H9 (cell line): ENCODE results near the gene RBPJL. TPM values are rescaled to one million over a fixed set of nuclear protein-coding genes. Genes with fewer than 3 reads are reported as not detected.

Source experiments
- DNase-seq: peaks from one replicate; pipeline ENCODE4 v3.0.0-alpha.2; 2017
- H2AFZ ChIP-seq: one replicate; pipeline ENCODE4 v1.6.1; 2013; ENCODE audit warnings: mild to moderate bottlenecking, low read length, control low read depth, moderate library complexity
- H2AK5ac ChIP-seq: 2 replicates; pipeline ENCODE4 v1.6.1; 2013; ENCODE audit warnings: low read length, control low read depth, mixed read lengths; ENCODE audit not compliant: insufficient read length
- H2BK120ac ChIP-seq: one replicate; pipeline ENCODE4 v1.6.1; 2013; ENCODE audit warnings: low read depth, mild to moderate bottlenecking, low read length, control low read depth, inconsistent platforms; ENCODE audit not compliant: poor library complexity, severe bottlenecking
- H2BK12ac ChIP-seq: 2 replicates; pipeline ENCODE4 v1.6.1; 2013; ENCODE audit warnings: low read length, control low read depth, mixed read lengths, low read depth; ENCODE audit not compliant: insufficient read length
- H2BK15ac ChIP-seq: 2 replicates; pipeline ENCODE4 v1.6.1; 2013; ENCODE audit warnings: low read depth, low read length, control low read depth
- H2BK20ac ChIP-seq: one replicate; pipeline ENCODE4 v1.6.1; 2013; ENCODE audit warnings: low read depth, mild to moderate bottlenecking, low read length, control low read depth, inconsistent platforms; ENCODE audit not compliant: poor library complexity, severe bottlenecking
- H2BK5ac ChIP-seq: 2 replicates; pipeline ENCODE4 v1.6.1; 2013; ENCODE audit warnings: low read length, control low read depth, mixed read lengths; ENCODE audit not compliant: insufficient read length
- H3K14ac ChIP-seq: 2 replicates; pipeline ENCODE4 v1.6.1; 2013; ENCODE audit warnings: low read length, control low read depth; ENCODE audit not compliant: insufficient read depth
- H3K18ac ChIP-seq: 2 replicates; pipeline ENCODE4 v1.6.1; 2013; ENCODE audit warnings: low read depth, mild to moderate bottlenecking, mixed read lengths, low read length, control low read depth; ENCODE audit not compliant: insufficient read length
- H3K23ac ChIP-seq: 2 replicates; pipeline ENCODE4 v1.6.1; 2013; ENCODE audit warnings: low read length, control low read depth, mixed read lengths, low read depth; ENCODE audit not compliant: insufficient read length
- H3K23me2 ChIP-seq: 2 replicates; pipeline ENCODE4 v1.6.1; 2013; ENCODE audit warnings: low read depth, mild to moderate bottlenecking, mixed read lengths, low read length, control low read depth; ENCODE audit not compliant: insufficient read length, poor library complexity, severe bottlenecking
- H3K27ac ChIP-seq: 2 replicates; pipeline ENCODE4 v1.5.1; 2013; ENCODE audit warnings: low read length, control low read depth, mixed read lengths, low read depth; ENCODE audit not compliant: insufficient read length
- H3K27me3 ChIP-seq: 2 replicates; pipeline ENCODE4 v1.6.1; 2013; ENCODE audit warnings: low read length, control low read depth, inconsistent platforms; ENCODE audit not compliant: insufficient read depth
- H3K4ac ChIP-seq: 2 replicates; pipeline ENCODE4 v1.6.1; 2013; ENCODE audit warnings: low read depth, mild to moderate bottlenecking, control low read depth, inconsistent platforms, low read length, moderate library complexity
- H3K4me1 ChIP-seq: 2 replicates; pipeline ENCODE4 v1.6.1; 2013; ENCODE audit warnings: low read length, control low read depth, inconsistent platforms; ENCODE audit not compliant: insufficient read depth
- H3K4me2 ChIP-seq: 2 replicates; pipeline ENCODE4 v1.6.1; 2013; ENCODE audit warnings: low read length, control low read depth, mixed read lengths; ENCODE audit not compliant: insufficient read length, insufficient read depth
- H3K56ac ChIP-seq: 2 replicates; pipeline ENCODE4 v1.6.1; 2013; ENCODE audit warnings: low read depth, mild to moderate bottlenecking, mixed read lengths, low read length, control low read depth; ENCODE audit not compliant: insufficient read length
- H3K79me1 ChIP-seq: 2 replicates; pipeline ENCODE4 v1.6.1; 2013; ENCODE audit warnings: low read depth, mild to moderate bottlenecking, moderate library complexity, low read length, control low read depth, inconsistent platforms; ENCODE audit not compliant: insufficient read depth, poor library complexity, severe bottlenecking
- H3K79me2 ChIP-seq: 2 replicates; pipeline ENCODE4 v1.6.1; 2013; ENCODE audit warnings: low read length, control low read depth, inconsistent platforms; ENCODE audit not compliant: insufficient read depth
- H3K9ac ChIP-seq: 2 replicates; pipeline ENCODE4 v1.6.1; 2013; ENCODE audit warnings: low read length, control low read depth, mixed read lengths; ENCODE audit not compliant: insufficient read length; ENCODE audit errors: extremely low read depth
- H3K9me3 ChIP-seq: one replicate; pipeline ENCODE4 v1.6.1; 2013; ENCODE audit warnings: low read depth, low read length, inconsistent platforms; ENCODE audit not compliant: control insufficient read depth
- H3T11ph ChIP-seq: one replicate; pipeline ENCODE4 v1.6.1; 2013; ENCODE audit warnings: mild to moderate bottlenecking, low read length, control low read depth, inconsistent platforms
- H4K20me1 ChIP-seq: one replicate; pipeline ENCODE4 v1.6.1; 2013; ENCODE audit not compliant: control insufficient read depth, insufficient read length, insufficient read depth
- H4K5ac ChIP-seq: 2 replicates; pipeline ENCODE4 v1.6.1; 2013; ENCODE audit warnings: low read depth, mild to moderate bottlenecking, mixed read lengths, low read length, control low read depth; ENCODE audit not compliant: insufficient read length
- H4K8ac ChIP-seq: replicated peaks from 2 replicates; pipeline ENCODE4 v1.6.1; 2013; ENCODE audit warnings: low read length, control low read depth, mixed read lengths, low read depth; ENCODE audit not compliant: insufficient read length
- H4K91ac ChIP-seq: 2 replicates; pipeline ENCODE4 v1.6.1; 2013; ENCODE audit warnings: low read depth, mild to moderate bottlenecking, moderate library complexity, mixed read lengths, low read length, control low read depth; ENCODE audit not compliant: insufficient read length
- H3K27ac Mint-ChIP-seq, 3 experiments: 2 replicates in 2 of 3; 3 replicates in 1 of 3; pipeline ENCODE4 v1.8.0; 2020 to 2021; ENCODE audit warnings: mixed read lengths in 3 of 3, mild to moderate bottlenecking in 1 of 3, moderate library complexity in 1 of 3
- H3K27me3 Mint-ChIP-seq: 2 replicates; pipeline ENCODE4 v1.8.0; 2021; ENCODE audit warnings: low read depth, mild to moderate bottlenecking, moderate library complexity, mixed read lengths
- H3K36me3 Mint-ChIP-seq, 3 experiments: 2 replicates in 2 of 3; 3 replicates in 1 of 3; pipeline ENCODE4 v1.8.0; 2020 to 2021; ENCODE audit warnings: low read depth in 3 of 3, mixed read lengths in 3 of 3; ENCODE audit not compliant: insufficient read depth in 1 of 3
- H3K4me1 Mint-ChIP-seq, 2 experiments: 2 replicates each; pipeline ENCODE4 v1.8.0; 2020; ENCODE audit warnings: mixed read lengths in 2 of 2
- H3K4me3 Mint-ChIP-seq, 2 experiments: 2 replicates in 1 of 2; 3 replicates in 1 of 2; pipeline ENCODE4 v1.8.0; 2020 to 2021; ENCODE audit warnings: mild to moderate bottlenecking in 2 of 2, mixed read lengths in 2 of 2, moderate library complexity in 1 of 2
- H3K9me3 Mint-ChIP-seq, 2 experiments: 2 replicates in 1 of 2; 3 replicates in 1 of 2; pipeline ENCODE4 v1.8.0; 2020; ENCODE audit warnings: mild to moderate bottlenecking in 2 of 2, mixed read lengths in 2 of 2, moderate library complexity in 1 of 2
- WGBS: extraction: QIAGEN DNeasy Blood & Tissue Kit; methylation state at CpG from one replicate; pipeline ENCODE4 v1.1.7; 2013; ENCODE audit warnings: missing lambda C conversion rate, low lambda C conversion rate, mixed read lengths; ENCODE audit not compliant: insufficient read length; ENCODE audit errors: extremely low coverage; 5-methylcytosine and 5-hydroxymethylcytosine counted together
- total RNA-seq: library from RNA; stranded (reverse); gene quantifications from 2 replicates; pipeline ENCODE4 v1.2.1, GENCODE V29; 2021
- TF ChIP-seq, protein P1 (sequence below): fragments of 200-600 bp; sonication (generic); conservative IDR thresholded peaks from 3 replicates; pipeline ENCODE4 v1.8.0; 2021; ENCODE audit warnings: antibody characterized with exemption, mild to moderate bottlenecking

Gene RBPJL
- total RNA-seq, 1 experiment from 2014 or later = 0.28 TPM

DNA sequence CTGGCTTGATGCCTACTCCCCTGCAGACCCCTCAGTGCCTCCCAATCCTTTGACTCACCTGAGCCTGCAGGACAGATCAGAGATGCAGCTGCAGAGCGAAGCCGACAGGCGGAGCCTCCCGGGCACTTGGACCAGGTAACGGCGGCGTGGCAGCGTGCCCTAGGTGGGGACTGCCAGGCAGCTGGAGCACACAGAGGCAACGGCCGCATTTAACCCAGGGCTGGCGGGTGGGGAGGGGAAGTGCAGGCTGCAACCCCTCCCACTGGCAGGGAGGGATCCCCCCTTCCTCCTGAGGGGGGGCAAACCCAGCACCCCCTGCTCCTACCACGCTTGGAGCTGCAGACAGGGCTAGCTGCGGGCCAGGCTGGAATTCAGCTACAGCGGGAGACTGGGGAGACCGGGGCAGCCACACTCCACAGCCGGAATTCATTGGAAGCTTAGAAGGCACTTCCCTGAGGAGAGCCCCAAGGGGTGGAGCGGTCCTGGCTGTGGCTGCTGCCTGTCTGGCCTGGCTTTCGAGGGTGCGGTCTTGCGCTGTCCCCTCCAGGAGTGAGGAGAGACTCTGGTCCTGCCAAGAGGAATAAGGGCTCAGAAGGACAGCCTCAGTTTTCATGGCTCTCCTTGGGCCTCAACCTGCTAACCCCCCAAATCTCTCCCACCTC is 1.6 kb downstream of the RBPJL start, which contains the start of gene MATN4:
Gene MATN4 (minus strand): TSS at position 183 of the 662 bp plus-strand sequence. CDS start 2,717 bp downstream, outside the sequence.
- Histone ChIP-seq H2BK120ac (no peak within 1 kb of the TSS), H2AFZ (no peak within 1 kb of the TSS), H2BK5ac (no peak within 1 kb of the TSS), H3K9ac (no peak within 1 kb of the TSS), H3K9me3 (no peaks in the 10 kb centered on the region), H3K4ac (no peak within 1 kb of the TSS), H4K5ac (no peak within 1 kb of the TSS), H3K23me2 (peaks cover 2% of the 10 kb centered on the region), H3K14ac (no peak within 1 kb of the TSS; the same call in 1 of the 2 replicates), H3K27ac (no peak within 1 kb of the TSS), H3T11ph (no peak within 1 kb of the TSS), H2AK5ac (no peak within 1 kb of the TSS), H3K79me2 (no peaks in the 10 kb centered on the region), H4K91ac (no peak within 1 kb of the TSS), H3K56ac (no peak within 1 kb of the TSS), H3K23ac (no peak within 1 kb of the TSS), H2BK20ac (no peak within 1 kb of the TSS), H2BK15ac (no peak within 1 kb of the TSS), H3K18ac (no peak within 1 kb of the TSS), H4K20me1 (no peaks in the 10 kb centered on the region), H2BK12ac (no peak within 1 kb of the TSS), H3K4me1 (no peaks in the 10 kb centered on the region), H3K27me3 (no peaks in the 10 kb centered on the region), H4K8ac (no peak within 1 kb of the TSS), H3K79me1 (no peaks in the 10 kb centered on the region), H3K4me2 (no peak within 1 kb of the TSS)
- H3K9me3 Mint-ChIP-seq = peaks cover 4 to 6% of the 10 kb centered on the region in 2 experiments; a peak in 3 of 5 replicates
- H3K27ac Mint-ChIP-seq = peak within 1 kb of the TSS in 1 of 3 experiments; percentile 19; a peak in 1 of 7 replicates
- peaks cover 34% of the 10 kb centered on the region for H3K27me3 Mint-ChIP-seq
- DNase-seq = peak; percentile 65
- H3K4me1 Mint-ChIP-seq = peaks cover 10 to 28% of the 10 kb centered on the region in 2 experiments
- TF ChIP-seq, protein P1, sequence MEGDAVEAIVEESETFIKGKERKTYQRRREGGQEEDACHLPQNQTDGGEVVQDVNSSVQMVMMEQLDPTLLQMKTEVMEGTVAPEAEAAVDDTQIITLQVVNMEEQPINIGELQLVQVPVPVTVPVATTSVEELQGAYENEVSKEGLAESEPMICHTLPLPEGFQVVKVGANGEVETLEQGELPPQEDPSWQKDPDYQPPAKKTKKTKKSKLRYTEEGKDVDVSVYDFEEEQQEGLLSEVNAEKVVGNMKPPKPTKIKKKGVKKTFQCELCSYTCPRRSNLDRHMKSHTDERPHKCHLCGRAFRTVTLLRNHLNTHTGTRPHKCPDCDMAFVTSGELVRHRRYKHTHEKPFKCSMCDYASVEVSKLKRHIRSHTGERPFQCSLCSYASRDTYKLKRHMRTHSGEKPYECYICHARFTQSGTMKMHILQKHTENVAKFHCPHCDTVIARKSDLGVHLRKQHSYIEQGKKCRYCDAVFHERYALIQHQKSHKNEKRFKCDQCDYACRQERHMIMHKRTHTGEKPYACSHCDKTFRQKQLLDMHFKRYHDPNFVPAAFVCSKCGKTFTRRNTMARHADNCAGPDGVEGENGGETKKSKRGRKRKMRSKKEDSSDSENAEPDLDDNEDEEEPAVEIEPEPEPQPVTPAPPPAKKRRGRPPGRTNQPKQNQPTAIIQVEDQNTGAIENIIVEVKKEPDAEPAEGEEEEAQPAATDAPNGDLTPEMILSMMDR = no peak
- no CpG with 5 or more reads among the region's 20 CpGs for WGBS
- no peaks in the 10 kb centered on the region for H3K36me3 Mint-ChIP-seq
- H3K4me3 Mint-ChIP-seq = no peak within 1 kb of the TSS
